T-cell (primary cell): ENCODE measurements around the gene TNFSF4. TPM values are rescaled to one million over a fixed set of nuclear protein-coding genes. Genes with fewer than 3 reads are reported as not detected.
A peak's percentile ranks its signal among the peaks of the same experiment; 100 is the strongest.

ENCODE experiments used
- ATAC-seq, 4 experiments: fragments of 200-7000 bp in 3 of 4; fragments of 150-1000 bp in 1 of 4; cut with Tn5 transposase; replicated peaks in 1 of 4; 1 replicate in 3 of 4; 2 replicates in 1 of 4; pipeline ENCODE4 v1.10.0; 2021; ENCODE audit warnings: moderate library complexity in 3 of 4, mild to moderate bottlenecking in 2 of 4, moderate number of reproducible peaks in 1 of 4
- CTCF ChIA-PET, 2 donors: fragments of 300-600 bp; sonication (Branson Sonifier 250); formaldehyde crosslinking; loops; one replicate each; lab custom pipeline; 2022; ENCODE audit warnings: antibody characterized with exemption in 2 of 2; lab: Charles Lee
- POLR2A ChIA-PET, 2 donors: fragments of 300-600 bp; sonication (Branson Sonifier 250); formaldehyde crosslinking; loops; one replicate each; lab custom pipeline; 2022; ENCODE audit warnings: antibody characterized with exemption in 2 of 2; lab: Charles Lee
- DNase-seq, 35 experiments: peaks; one replicate each; pipeline versions ENCODE4 v3.0.0 to v3.0.0-alpha.2; 2013 to 2023
- H3K27ac ChIP-seq: one replicate; pipeline ENCODE4 v1.5.1; 2013; ENCODE audit warnings: low read length
- H3K27me3 ChIP-seq, 2 experiments: replicated peaks in 1 of 2; 1 replicate in 1 of 2; 2 replicates in 1 of 2; pipeline versions ENCODE4 v1.6.1 to v1.7.0; 2013; ENCODE audit warnings: low read length in 1 of 2, mixed read lengths in 1 of 2; ENCODE audit not compliant: control insufficient read depth in 2 of 2, insufficient read depth in 2 of 2; ENCODE audit errors: extremely low read depth in 1 of 2
- H3K36me3 ChIP-seq, 2 donors: 1 replicate in 1 of 2; 2 replicates in 1 of 2; pipeline versions ENCODE4 v1.6.1 to v1.7.0; 2013; ENCODE audit warnings: low read length in 1 of 2; ENCODE audit not compliant: control insufficient read depth in 2 of 2, insufficient read depth in 1 of 2; ENCODE audit errors: extremely low read depth in 1 of 2
- H3K4me1 ChIP-seq, 2 experiments: 1 replicate in 1 of 2; 2 replicates in 1 of 2; pipeline versions ENCODE4 v1.6.1 to v1.7.0; 2013; ENCODE audit warnings: low read length in 2 of 2, mixed read lengths in 1 of 2; ENCODE audit not compliant: insufficient read depth in 2 of 2, control insufficient read depth in 1 of 2; ENCODE audit errors: extremely low read depth in 1 of 2
- H3K4me3 ChIP-seq, 2 donors: 1 replicate in 1 of 2; 2 replicates in 1 of 2; pipeline versions ENCODE4 v1.5.1 to v1.7.0; 2013; ENCODE audit warnings: mild to moderate bottlenecking in 2 of 2, low read length in 1 of 2, moderate library complexity in 1 of 2; ENCODE audit not compliant: control insufficient read depth in 1 of 2; ENCODE audit errors: extremely low read depth in 1 of 2
- H3K9me3 ChIP-seq: 2 replicates; pipeline ENCODE4 v1.7.0; 2013
- H3K27ac Mint-ChIP-seq, 2 donors: one replicate each; pipeline ENCODE4 v1.8.0; 2020 to 2021; ENCODE audit warnings: mild to moderate bottlenecking in 2 of 2, mixed read lengths in 2 of 2
- H3K27me3 Mint-ChIP-seq, 2 donors: one replicate each; pipeline ENCODE4 v1.8.0; 2021 to 2022; ENCODE audit warnings: mixed read lengths in 2 of 2
- H3K36me3 Mint-ChIP-seq: one replicate; pipeline ENCODE4 v1.8.0; 2021; ENCODE audit warnings: mixed read lengths
- H3K4me1 Mint-ChIP-seq, 3 donors: one replicate each; pipeline ENCODE4 v1.8.0; 2020 to 2022; ENCODE audit warnings: mixed read lengths in 3 of 3, mild to moderate bottlenecking in 1 of 3
- H3K4me3 Mint-ChIP-seq, 3 donors: one replicate each; pipeline ENCODE4 v1.8.0; 2020 to 2022; ENCODE audit warnings: mild to moderate bottlenecking in 3 of 3, mixed read lengths in 3 of 3, moderate library complexity in 3 of 3
- H3K9me3 Mint-ChIP-seq, 3 donors: one replicate each; pipeline ENCODE4 v1.8.0; 2020 to 2022; ENCODE audit warnings: mixed read lengths in 3 of 3
- WGBS: methylation state at CpG from one replicate; pipeline ENCODE4 v1.1.5; 2013; ENCODE audit warnings: missing lambda C conversion rate; ENCODE audit not compliant: insufficient coverage; 5-methylcytosine and 5-hydroxymethylcytosine counted together
- total RNA-seq, 35 experiments: library from RNA in 6 of 35; stranded (reverse) in 6 of 35; fragments of 120-200 nt in 1 of 35; gene quantifications; one replicate each; pipeline versions ENCODE4 v1.2.1 to v1.2.4 and lab custom pipeline; 2013 to 2026

The TNFSF4 gene
- total RNA-seq, 5 donors from 2014 or later (not counting 1 experiment from before 2014, with no cell fraction given), result 1.2 to 3.8 (median 2.5) TPM

- H3K4me1 ChIP-seq, result no peaks in the 10 kb centered on the region
- H3K27me3 Mint-ChIP-seq, result no peaks in the 10 kb centered on the region
- H3K36me3 Mint-ChIP-seq, result no peaks in the 10 kb centered on the region
- ATAC-seq (no peak), DNase-seq (no peak)
- H3K27me3 ChIP-seq, result no peaks in the 10 kb centered on the region
- no peak overlapping the region for H3K4me3 ChIP-seq
- H3K4me3 Mint-ChIP-seq, result no peak overlapping the region
- peaks cover 9 to 21% (median 12%) of the 10 kb centered on the region in 3 donors for H3K4me1 Mint-ChIP-seq
- H3K27ac ChIP-seq, result no peak overlapping the region
- no peak overlapping the region for H3K27ac Mint-ChIP-seq
- no peaks in the 10 kb centered on the region for H3K9me3 Mint-ChIP-seq
- CTCF ChIA-PET, result interaction anchor here (0.5 to 0.8 kb wide), 3 partner anchors 10 to 477 kb away, joined by 3 to 4 read pairs (median 3); no protein-coding TSS in a partner anchor
- POLR2A ChIA-PET, result no interaction called here
- no peaks in the 10 kb centered on the region for H3K36me3 ChIP-seq
- no CpG with 5 or more reads among the region's 1 CpG for WGBS
- H3K9me3 ChIP-seq, result no peaks in the 10 kb centered on the region
These were observed 6.5 kb upstream of the TNFSF4 start for GRCh38 chr1:173213665-173214064.

DNA sequence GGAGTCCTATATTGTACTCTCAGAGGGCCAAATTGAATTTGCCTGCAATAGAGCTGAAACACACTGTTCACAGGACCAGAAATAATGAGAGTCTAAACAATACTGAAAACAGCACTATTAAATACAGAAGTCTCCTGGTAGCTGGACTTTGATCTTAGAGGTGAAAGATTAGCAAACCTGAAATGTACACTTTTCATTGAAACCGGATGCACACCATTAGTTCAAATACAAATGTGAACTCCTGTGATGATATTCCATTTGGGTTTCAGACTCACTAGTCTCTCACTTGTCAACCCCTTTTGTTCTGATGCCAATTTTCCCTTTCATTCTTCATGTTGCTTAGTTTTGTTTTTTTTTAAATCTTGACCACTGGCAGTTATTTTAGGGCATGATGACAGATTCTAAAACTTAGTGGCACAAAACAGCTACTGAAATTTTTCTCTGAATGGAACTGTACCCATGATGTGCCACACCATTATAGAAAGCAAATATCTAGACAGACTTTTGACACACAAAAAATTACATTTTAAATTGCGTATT lies 5.9 kb upstream of the TNFSF4 start:
- Histone ChIP-seq H3K4me1 (no peaks in the 10 kb centered on the region), H3K36me3 (no peaks in the 10 kb centered on the region), H3K27me3 (no peaks in the 10 kb centered on the region), H3K9me3 (no peaks in the 10 kb centered on the region), H3K27ac (no peak overlapping the region), H3K4me3 (no peak overlapping the region)
- peaks cover 9 to 23% (median 12%) of the 10 kb centered on the region in 3 donors for H3K4me1 Mint-ChIP-seq
- H3K27me3 Mint-ChIP-seq, result no peaks in the 10 kb centered on the region
- no peaks in the 10 kb centered on the region for H3K36me3 Mint-ChIP-seq
- ChIA-PET CTCF (interaction anchor here (0.6 to 0.8 kb wide), 3 partner anchors 10 to 476 kb away, joined by 3 to 4 read pairs (median 3); no protein-coding TSS in a partner anchor), POLR2A (no interaction called here)
- H3K9me3 Mint-ChIP-seq, result no peaks in the 10 kb centered on the region
- WGBS, result 17% methylated on average over 1 of the region's 2 CpGs
- DNase-seq (no peak), ATAC-seq (no peak)
- no peak overlapping the region for H3K27ac Mint-ChIP-seq
- H3K4me3 Mint-ChIP-seq, result no peak overlapping the region

DNA sequence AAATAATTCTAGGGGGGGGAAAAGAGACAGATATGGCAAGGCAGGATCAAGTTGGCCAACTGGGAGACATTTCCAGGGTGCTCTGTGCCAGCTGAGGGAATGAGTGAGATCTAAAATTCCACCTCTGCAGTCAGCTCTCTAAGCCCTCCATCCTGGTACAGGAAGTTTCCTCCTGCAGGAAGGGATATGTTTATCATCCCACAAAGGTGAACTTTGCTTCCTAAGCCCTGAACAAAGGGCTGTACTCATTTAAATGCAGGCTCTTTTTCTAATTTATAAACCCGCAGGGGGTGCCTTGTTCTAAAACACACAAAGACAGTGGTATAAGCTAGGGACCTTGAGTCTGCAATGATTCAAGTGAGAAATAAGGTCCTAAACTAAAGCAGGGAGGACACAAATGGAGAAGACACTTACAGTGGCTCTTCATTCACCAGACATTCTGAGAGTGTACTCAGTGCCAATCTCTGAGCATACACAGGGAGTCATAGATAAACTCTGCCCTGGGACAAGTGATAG lies 3.6 kb upstream of the TNFSF4 start:
- H3K36me3 Mint-ChIP-seq, result no peaks in the 10 kb centered on the region
- ChIA-PET CTCF (interaction anchor here in 1 of 2 donors (1.2 kb wide), 1 partner anchor 432 kb away, joined by 3 read pairs; no protein-coding TSS in a partner anchor), POLR2A (no interaction called here)
- H3K27me3 Mint-ChIP-seq, result no peaks in the 10 kb centered on the region
- Histone ChIP-seq H3K9me3 (no peaks in the 10 kb centered on the region), H3K4me1 (peaks cover 8 to 12% of the 10 kb centered on the region in 2 experiments), H3K27ac (no peak overlapping the region), H3K4me3 (no peak overlapping the region), H3K27me3 (no peaks in the 10 kb centered on the region), H3K36me3 (no peaks in the 10 kb centered on the region)
- H3K4me1 Mint-ChIP-seq, result peaks cover 28 to 42% (median 30%) of the 10 kb centered on the region in 3 donors
- no peak for ATAC-seq
- H3K27ac Mint-ChIP-seq, result peak overlapping the region; percentile 16 to 19
- no peak overlapping the region for H3K4me3 Mint-ChIP-seq
- no CpG with 5 or more reads among the region's 1 CpG for WGBS
- no peaks in the 10 kb centered on the region for H3K9me3 Mint-ChIP-seq
- DNase-seq, result no peak

DNA sequence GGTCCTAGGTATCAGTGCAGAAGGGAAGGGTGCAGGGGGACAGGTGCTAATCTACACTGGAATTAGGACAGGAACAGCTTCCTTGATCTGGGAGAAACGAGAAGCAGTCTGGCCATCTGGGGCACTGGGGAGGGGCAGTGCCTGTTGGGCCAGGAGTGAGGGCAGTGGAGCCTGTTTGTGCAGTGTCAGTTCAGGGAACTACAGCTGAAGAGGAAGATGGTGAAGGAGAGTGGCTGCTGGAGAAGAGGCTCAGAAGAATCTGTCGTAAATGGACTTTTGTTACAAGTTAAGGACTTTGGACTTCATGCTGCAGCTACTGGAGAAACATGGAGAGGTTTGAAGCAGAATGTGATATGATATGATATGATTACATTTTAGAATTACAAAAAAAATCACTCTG lies 3.2 kb upstream of the TNFSF4 start:
- Mint-ChIP-seq H3K9me3 (no peaks in the 10 kb centered on the region), H3K27me3 (no peaks in the 10 kb centered on the region)
- no peaks in the 10 kb centered on the region for H3K9me3 ChIP-seq

GRCh38 chr1:173208868-173209267 lies 1.7 kb upstream of the TNFSF4 start:
- peaks cover 46 to 59% (median 47%) of the 10 kb centered on the region in 3 donors for H3K4me1 Mint-ChIP-seq
- ChIA-PET CTCF (no interaction called here), POLR2A (interaction anchor here in 1 of 2 donors (0.6 kb wide), 2 partner anchors 415 to 615 kb away, joined by 3 to 5 read pairs; no protein-coding TSS in a partner anchor)

More for the DNA sequence above, 3.2 kb upstream of the TNFSF4 start:
- CTCF ChIA-PET, result interaction anchor here in 1 of 2 donors (1.2 kb wide), 1 partner anchor 431 kb away, joined by 3 read pairs; no protein-coding TSS in a partner anchor
- WGBS, result 86% methylated on average over 2 of the region's 2 CpGs
- peak overlapping the region in 1 of 2 donors; percentile 16 for H3K27ac Mint-ChIP-seq
- peaks cover 13 to 17% of the 10 kb centered on the region in 2 experiments for H3K4me1 ChIP-seq
- ATAC-seq (no peak), DNase-seq (no peak)
- H3K4me1 Mint-ChIP-seq, result peaks cover 33 to 47% (median 35%) of the 10 kb centered on the region in 3 donors
- no peak overlapping the region for H3K4me3 Mint-ChIP-seq
- H3K36me3 Mint-ChIP-seq, result no peaks in the 10 kb centered on the region
- H3K4me3 ChIP-seq, result no peak overlapping the region
- H3K27ac ChIP-seq, result no peak overlapping the region
- no peaks in the 10 kb centered on the region for H3K27me3 ChIP-seq
- H3K36me3 ChIP-seq, result no peaks in the 10 kb centered on the region
- POLR2A ChIA-PET, result no interaction called here

DNA sequence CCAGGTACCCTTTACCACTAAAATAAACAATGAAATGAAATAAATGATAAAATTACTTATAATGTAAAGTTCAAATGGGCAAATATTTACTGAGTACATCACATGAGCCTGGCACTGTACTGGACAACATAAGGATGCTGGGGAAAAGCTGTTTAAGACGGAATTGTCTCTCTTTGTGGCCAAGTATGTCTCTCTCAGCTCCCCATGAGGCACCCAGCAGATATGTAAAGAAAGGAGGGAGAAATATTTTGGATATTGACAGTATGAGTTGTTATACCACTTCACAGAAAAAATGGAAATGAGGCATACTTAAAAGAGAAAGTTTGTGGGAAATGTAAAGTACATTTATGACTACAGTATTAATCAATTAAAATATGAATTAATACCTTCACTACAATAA lies 1.0 kb upstream of the TNFSF4 start:
- no peak overlapping the region for H3K4me3 Mint-ChIP-seq
- Histone ChIP-seq H3K4me1 (peaks cover 23 to 35% of the 10 kb centered on the region in 2 experiments), H3K27me3 (no peaks in the 10 kb centered on the region), H3K9me3 (no peaks in the 10 kb centered on the region), H3K27ac (no peak overlapping the region), H3K4me3 (no peak overlapping the region), H3K36me3 (no peaks in the 10 kb centered on the region)
- no peaks in the 10 kb centered on the region for H3K36me3 Mint-ChIP-seq
- DNase-seq (no peak), ATAC-seq (no peak)
- POLR2A ChIA-PET, result interaction anchor here in 1 of 2 donors (0.6 kb wide), 1 partner anchor 616 kb away, joined by 3 read pairs; no protein-coding TSS in a partner anchor
- no peaks in the 10 kb centered on the region for H3K9me3 Mint-ChIP-seq
- peaks cover 50 to 61% (median 50%) of the 10 kb centered on the region in 3 donors for H3K4me1 Mint-ChIP-seq
- no peak overlapping the region for H3K27ac Mint-ChIP-seq
- CTCF ChIA-PET, result no interaction called here
- no CpG with 5 or more reads among the region's 1 CpG for WGBS
- H3K27me3 Mint-ChIP-seq, result no peaks in the 10 kb centered on the region

More at GRCh38 chr1:173208868-173209267, 1.7 kb upstream of the TNFSF4 start:
- H3K9me3 ChIP-seq, result no peaks in the 10 kb centered on the region
- WGBS, result no CpG with 5 or more reads among the region's 4 CpGs
- Mint-ChIP-seq H3K9me3 (no peaks in the 10 kb centered on the region), H3K36me3 (no peaks in the 10 kb centered on the region), H3K27ac (no peak overlapping the region), H3K27me3 (no peaks in the 10 kb centered on the region), H3K4me3 (no peak overlapping the region)
- DNase-seq (no peak), ATAC-seq (no peak)
- no peak overlapping the region for H3K27ac ChIP-seq
- no peak overlapping the region for H3K4me3 ChIP-seq
- peaks cover 23 to 31% of the 10 kb centered on the region in 2 experiments for H3K4me1 ChIP-seq
- H3K36me3 ChIP-seq, result no peaks in the 10 kb centered on the region
- no peaks in the 10 kb centered on the region for H3K27me3 ChIP-seq
